ENCODE results near the gene CD59.

Gene CD59

GRCh38 chr11:33670250-33671011 is 65.8 kb downstream of the CD59 start:
- Histone ChIP-seq H3K4me1 (ENCODE audit: control insufficient read depth in 2 of 2, insufficient read depth in 2 of 2, low read length in 2 of 2) (no peaks in the 10 kb centered on the region), H3K27ac (ENCODE audit: low read depth in 2 of 2, low read length in 2 of 2) (no peak overlapping the region), H3K4me3 (ENCODE audit: low read length in 2 of 2) (no peak overlapping the region), H3K9ac (ENCODE audit: low read depth in 1 of 2, low read length in 2 of 2) (no peak overlapping the region), H3K27me3 (ENCODE audit: control insufficient read depth in 2 of 2, insufficient read depth in 2 of 2, low read length in 2 of 2) (peaks cover 0 to 6% of the 10 kb centered on the region in 2 donors), H3K36me3 (ENCODE audit: control insufficient read depth in 2 of 2, insufficient read depth in 2 of 2, low read length in 2 of 2) (no peaks in the 10 kb centered on the region), H3K9me3 (ENCODE audit: control insufficient read depth in 2 of 2, low read length in 2 of 2) (no peaks in the 10 kb centered on the region)

DNA sequence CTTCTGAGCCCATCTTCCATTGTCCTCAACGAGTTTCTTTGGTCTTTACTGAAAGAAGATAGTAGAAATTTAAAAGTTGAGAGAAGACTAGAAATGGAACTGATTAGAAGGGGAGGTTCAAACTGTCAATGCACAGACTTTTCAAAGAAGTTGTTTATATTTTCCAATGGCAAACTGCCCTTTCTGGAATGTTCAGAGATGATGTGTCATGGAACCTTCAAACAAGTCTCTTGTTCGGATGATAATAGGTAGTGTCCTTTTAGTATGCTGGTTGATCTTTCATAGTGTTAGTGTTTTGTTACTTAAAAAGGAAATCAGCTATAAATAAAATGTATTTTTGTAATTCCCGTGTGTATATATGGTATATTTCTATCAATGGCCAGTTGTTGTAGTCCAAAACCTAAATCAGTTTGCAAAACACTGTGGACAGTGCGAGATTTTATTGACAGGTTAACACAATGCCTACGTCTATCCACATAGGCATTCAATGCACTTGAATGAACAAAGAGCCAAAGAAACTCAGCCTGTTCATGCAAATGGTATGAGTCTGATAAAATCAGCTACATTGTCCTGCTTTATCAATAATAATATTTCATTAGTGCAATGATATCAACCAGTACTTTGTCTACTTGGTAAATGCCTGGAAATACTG is 66.5 kb downstream of the CD59 start:
- Histone ChIP-seq H3K4me1 (ENCODE audit: control insufficient read depth in 2 of 2, insufficient read depth in 2 of 2, low read length in 2 of 2) (no peaks in the 10 kb centered on the region), H3K27me3 (ENCODE audit: control insufficient read depth in 2 of 2, insufficient read depth in 2 of 2, low read length in 2 of 2) (peaks cover 0 to 6% of the 10 kb centered on the region in 2 donors), H3K27ac (ENCODE audit: low read depth in 2 of 2, low read length in 2 of 2) (no peak overlapping the region), H3K9me3 (ENCODE audit: control insufficient read depth in 2 of 2, low read length in 2 of 2) (no peaks in the 10 kb centered on the region), H3K9ac (ENCODE audit: low read depth in 1 of 2, low read length in 2 of 2) (no peak overlapping the region), H3K4me3 (ENCODE audit: low read length in 2 of 2) (no peak overlapping the region), H3K36me3 (ENCODE audit: control insufficient read depth in 2 of 2, insufficient read depth in 2 of 2, low read length in 2 of 2) (no peaks in the 10 kb centered on the region)

GRCh38 chr11:33668951-33669596 is 67.1 kb downstream of the CD59 start:
- H3K4me1 ChIP-seq (ENCODE audit: control insufficient read depth in 2 of 2, insufficient read depth in 2 of 2, low read length in 2 of 2): no peaks in the 10 kb centered on the region
- no peaks in the 10 kb centered on the region for H3K36me3 ChIP-seq (ENCODE audit: control insufficient read depth in 2 of 2, insufficient read depth in 2 of 2, low read length in 2 of 2)
- H3K27ac ChIP-seq (ENCODE audit: low read depth in 2 of 2, low read length in 2 of 2): no peak overlapping the region
- H3K9me3 ChIP-seq (ENCODE audit: control insufficient read depth in 2 of 2, low read length in 2 of 2): no peaks in the 10 kb centered on the region
- H3K27me3 ChIP-seq (ENCODE audit: control insufficient read depth in 2 of 2, insufficient read depth in 2 of 2, low read length in 2 of 2): peaks cover 0 to 6% of the 10 kb centered on the region in 2 donors
- H3K4me3 ChIP-seq (ENCODE audit: low read length in 2 of 2): no peak overlapping the region
- H3K9ac ChIP-seq (ENCODE audit: low read depth in 1 of 2, low read length in 2 of 2): no peak overlapping the region

GRCh38 chr11:33668468-33668825 is 67.8 kb downstream of the CD59 start:
- H3K4me3 ChIP-seq (ENCODE audit: low read length in 2 of 2): no peak overlapping the region
- no peaks in the 10 kb centered on the region for H3K36me3 ChIP-seq (ENCODE audit: control insufficient read depth in 2 of 2, insufficient read depth in 2 of 2, low read length in 2 of 2)
- H3K27ac ChIP-seq (ENCODE audit: low read depth in 2 of 2, low read length in 2 of 2): no peak overlapping the region
- H3K9me3 ChIP-seq (ENCODE audit: control insufficient read depth in 2 of 2, low read length in 2 of 2): no peaks in the 10 kb centered on the region
- H3K4me1 ChIP-seq (ENCODE audit: control insufficient read depth in 2 of 2, insufficient read depth in 2 of 2, low read length in 2 of 2): no peaks in the 10 kb centered on the region
- H3K9ac ChIP-seq (ENCODE audit: low read depth in 1 of 2, low read length in 2 of 2): no peak overlapping the region
- H3K27me3 ChIP-seq (ENCODE audit: control insufficient read depth in 2 of 2, insufficient read depth in 2 of 2, low read length in 2 of 2): peaks cover 0 to 6% of the 10 kb centered on the region in 2 donors

- no peaks in the 10 kb centered on the region for H3K36me3 ChIP-seq (ENCODE audit: control insufficient read depth in 2 of 2, insufficient read depth in 2 of 2, low read length in 2 of 2)
- no peak overlapping the region for H3K27ac ChIP-seq (ENCODE audit: low read depth in 2 of 2, low read length in 2 of 2)
- no peaks in the 10 kb centered on the region for H3K9me3 ChIP-seq (ENCODE audit: control insufficient read depth in 2 of 2, low read length in 2 of 2)
Measured at GRCh38 chr11:33667819-33668467, 68.3 kb downstream of the CD59 start.

DNA sequence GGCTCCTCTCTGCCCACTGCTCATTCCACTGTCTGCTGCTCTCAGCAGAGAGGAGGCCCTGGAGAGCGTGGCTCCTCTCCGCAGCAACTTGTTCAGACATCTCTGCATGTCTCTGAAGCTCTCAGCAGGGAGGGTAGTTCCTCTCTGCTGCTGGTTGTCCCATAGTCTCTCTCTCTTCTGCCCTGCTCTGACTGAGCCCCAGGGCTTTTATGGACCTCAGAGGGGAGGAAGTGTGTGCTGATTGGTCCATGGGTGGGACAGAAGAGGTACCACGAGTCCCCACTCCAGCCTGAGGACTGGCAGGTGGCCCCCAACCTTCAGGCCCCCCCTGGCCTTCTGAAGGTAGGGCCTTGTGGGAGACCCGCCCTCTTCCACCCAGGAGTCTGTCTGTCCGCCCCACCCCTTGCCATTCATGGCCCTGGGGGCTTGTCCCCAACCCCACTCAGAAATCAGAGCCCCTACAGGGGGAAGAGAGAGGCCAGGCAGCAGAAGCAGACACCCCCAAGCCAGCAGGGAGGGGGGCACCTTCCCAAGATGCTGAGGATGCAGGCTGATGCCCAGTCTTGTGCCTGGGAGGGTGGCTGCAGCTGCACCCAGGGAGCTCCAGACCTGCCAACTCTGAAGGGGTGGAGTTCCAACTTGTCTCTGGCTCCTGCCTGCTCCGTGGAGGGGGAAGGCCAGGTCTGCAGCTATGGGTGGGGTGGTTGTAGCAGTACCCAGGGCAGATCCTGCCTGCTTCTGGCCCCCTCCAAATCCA is 70.7 kb downstream of the CD59 start:
- no peaks in the 10 kb centered on the region for H3K36me3 ChIP-seq (ENCODE audit: control insufficient read depth in 2 of 2, insufficient read depth in 2 of 2, low read length in 2 of 2)
- H3K27ac ChIP-seq (ENCODE audit: low read depth in 2 of 2, low read length in 2 of 2): no peak overlapping the region
- H3K4me1 ChIP-seq (ENCODE audit: control insufficient read depth in 2 of 2, insufficient read depth in 2 of 2, low read length in 2 of 2): no peaks in the 10 kb centered on the region
- peaks cover 3 to 6% of the 10 kb centered on the region in 2 donors for H3K27me3 ChIP-seq (ENCODE audit: control insufficient read depth in 2 of 2, insufficient read depth in 2 of 2, low read length in 2 of 2)
- H3K9me3 ChIP-seq (ENCODE audit: control insufficient read depth in 2 of 2, low read length in 2 of 2): no peaks in the 10 kb centered on the region
- H3K4me3 ChIP-seq (ENCODE audit: low read length in 2 of 2): no peak overlapping the region
- H3K9ac ChIP-seq (ENCODE audit: low read depth in 1 of 2, low read length in 2 of 2): no peak overlapping the region

More at GRCh38 chr11:33667819-33668467, 68.3 kb downstream of the CD59 start:
- Histone ChIP-seq H3K4me3 (ENCODE audit: low read length in 2 of 2) (no peak overlapping the region), H3K9ac (ENCODE audit: low read depth in 1 of 2, low read length in 2 of 2) (no peak overlapping the region), H3K4me1 (ENCODE audit: control insufficient read depth in 2 of 2, insufficient read depth in 2 of 2, low read length in 2 of 2) (no peaks in the 10 kb centered on the region), H3K27me3 (ENCODE audit: control insufficient read depth in 2 of 2, insufficient read depth in 2 of 2, low read length in 2 of 2) (peaks cover under 1 to 6% of the 10 kb centered on the region in 2 donors)

DNA sequence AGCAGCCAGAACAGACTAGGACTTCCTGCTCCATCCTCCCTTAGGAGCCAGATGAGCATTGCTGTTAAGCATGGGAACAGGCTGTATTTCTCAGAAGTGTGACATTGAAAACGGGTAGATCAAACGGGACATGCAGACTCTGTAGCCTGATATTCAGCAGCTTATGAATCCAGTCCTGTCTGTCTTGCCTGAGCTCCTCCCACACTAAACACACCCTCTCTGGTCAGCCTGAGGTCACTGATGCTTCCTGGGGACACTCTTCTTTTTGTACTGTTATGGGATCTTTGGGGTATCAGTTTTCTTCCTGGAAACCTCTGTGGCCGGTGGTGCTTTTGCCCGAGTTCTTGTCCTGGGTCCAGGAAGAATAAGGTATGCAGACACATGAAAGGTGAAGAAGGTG is 71.4 kb downstream of the CD59 start:
- Histone ChIP-seq H3K27me3 (ENCODE audit: control insufficient read depth in 2 of 2, insufficient read depth in 2 of 2, low read length in 2 of 2) (peaks cover 2 to 3% of the 10 kb centered on the region in 2 donors), H3K27ac (ENCODE audit: low read depth in 2 of 2, low read length in 2 of 2) (no peak overlapping the region), H3K36me3 (ENCODE audit: control insufficient read depth in 2 of 2, insufficient read depth in 2 of 2, low read length in 2 of 2) (no peaks in the 10 kb centered on the region), H3K4me3 (ENCODE audit: low read length in 2 of 2) (no peak overlapping the region), H3K9ac (ENCODE audit: low read depth in 1 of 2, low read length in 2 of 2) (no peak overlapping the region), H3K4me1 (ENCODE audit: control insufficient read depth in 2 of 2, insufficient read depth in 2 of 2, low read length in 2 of 2) (no peaks in the 10 kb centered on the region), H3K9me3 (ENCODE audit: control insufficient read depth in 2 of 2, low read length in 2 of 2) (no peaks in the 10 kb centered on the region)

DNA sequence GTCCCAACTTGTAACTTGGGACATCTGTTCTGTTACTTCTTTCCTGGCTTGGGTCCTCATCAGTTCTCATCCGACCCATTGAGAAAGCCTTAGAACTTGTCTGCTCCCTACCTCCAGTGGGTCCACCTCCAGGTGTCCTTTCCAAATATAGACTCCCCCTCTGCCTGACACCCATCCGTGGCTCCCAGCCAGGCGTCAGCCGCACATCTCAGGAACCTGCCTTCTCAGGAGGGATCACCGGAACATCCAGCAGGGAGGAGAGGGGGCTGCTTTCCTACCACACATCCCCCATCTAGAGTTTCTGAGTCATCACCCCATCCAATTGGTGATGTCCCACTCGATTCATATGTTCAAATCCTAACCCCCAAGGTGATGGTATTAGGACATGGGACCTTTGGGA is 72.1 kb downstream of the CD59 start:
- Histone ChIP-seq H3K4me1 (ENCODE audit: control insufficient read depth in 2 of 2, insufficient read depth in 2 of 2, low read length in 2 of 2) (no peaks in the 10 kb centered on the region), H3K4me3 (ENCODE audit: low read length in 2 of 2) (no peak overlapping the region), H3K36me3 (ENCODE audit: control insufficient read depth in 2 of 2, insufficient read depth in 2 of 2, low read length in 2 of 2) (no peaks in the 10 kb centered on the region), H3K27me3 (ENCODE audit: control insufficient read depth in 2 of 2, insufficient read depth in 2 of 2, low read length in 2 of 2) (peaks cover 2 to 3% of the 10 kb centered on the region in 2 donors), H3K9ac (ENCODE audit: low read depth in 1 of 2, low read length in 2 of 2) (no peak overlapping the region), H3K9me3 (ENCODE audit: control insufficient read depth in 2 of 2, low read length in 2 of 2) (no peaks in the 10 kb centered on the region), H3K27ac (ENCODE audit: low read depth in 2 of 2, low read length in 2 of 2) (no peak overlapping the region)

DNA sequence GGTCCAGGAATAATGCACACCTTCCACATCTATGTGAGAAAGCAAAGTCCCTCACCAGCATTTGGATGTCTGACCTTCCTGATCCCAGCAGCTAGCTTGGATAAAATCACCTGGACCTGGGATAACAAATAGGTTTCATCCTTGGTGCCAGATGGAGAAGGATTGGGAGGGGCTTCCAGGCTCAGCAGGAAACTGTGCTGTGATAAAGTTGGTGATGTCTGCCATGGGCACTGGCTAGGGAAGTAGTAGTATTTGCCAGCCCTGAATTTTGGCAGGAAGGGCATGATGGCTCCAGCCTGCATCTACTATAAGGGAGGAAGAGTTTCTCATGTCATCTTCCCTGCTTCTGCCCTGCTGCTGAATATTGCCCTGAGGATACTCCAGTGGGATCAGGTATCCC is 73.1 kb downstream of the CD59 start:
- no peaks in the 10 kb centered on the region for H3K9me3 ChIP-seq (ENCODE audit: control insufficient read depth in 2 of 2, low read length in 2 of 2)
- peaks cover 0 to 3% of the 10 kb centered on the region in 2 donors for H3K27me3 ChIP-seq (ENCODE audit: control insufficient read depth in 2 of 2, insufficient read depth in 2 of 2, low read length in 2 of 2)
- no peaks in the 10 kb centered on the region for H3K36me3 ChIP-seq (ENCODE audit: control insufficient read depth in 2 of 2, insufficient read depth in 2 of 2, low read length in 2 of 2)
- no peak overlapping the region for H3K27ac ChIP-seq (ENCODE audit: low read depth in 2 of 2, low read length in 2 of 2)
- H3K4me3 ChIP-seq (ENCODE audit: low read length in 2 of 2): no peak overlapping the region
- H3K9ac ChIP-seq (ENCODE audit: low read depth in 1 of 2, low read length in 2 of 2): no peak overlapping the region
- H3K4me1 ChIP-seq (ENCODE audit: control insufficient read depth in 2 of 2, insufficient read depth in 2 of 2, low read length in 2 of 2): no peaks in the 10 kb centered on the region

All from mucosa of rectum (tissue), 2 donors.